Measurements from ENCODE around the gene EFNA5.
"Not testable (repeated sequence)": the region's sequence is repeated elsewhere in the genome, so short reads cannot be mapped to it uniquely, and the experiment has no call there.

The EFNA5 gene

DNA sequence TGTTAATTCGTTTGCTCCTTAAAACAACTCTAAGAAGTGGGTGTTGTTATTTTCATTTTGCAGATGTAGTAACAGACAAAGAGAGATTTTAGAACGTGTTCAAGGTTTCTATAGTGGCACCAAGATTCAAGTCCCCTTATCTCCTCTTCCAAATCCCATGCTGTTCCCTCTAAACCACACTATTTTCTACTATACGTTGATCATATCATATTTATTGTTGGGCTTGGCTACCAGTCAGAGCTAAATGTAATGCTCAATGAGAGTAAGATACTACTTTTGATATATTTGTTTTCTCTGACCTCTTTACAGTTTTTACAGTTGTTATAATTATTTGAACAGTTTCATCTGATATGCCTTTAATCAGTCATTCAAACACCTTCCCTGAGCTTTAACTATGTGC is 212.9 kb downstream of the EFNA5 start:
- DNase-seq (ENCODE audit: low spot score), result no peak

DNA sequence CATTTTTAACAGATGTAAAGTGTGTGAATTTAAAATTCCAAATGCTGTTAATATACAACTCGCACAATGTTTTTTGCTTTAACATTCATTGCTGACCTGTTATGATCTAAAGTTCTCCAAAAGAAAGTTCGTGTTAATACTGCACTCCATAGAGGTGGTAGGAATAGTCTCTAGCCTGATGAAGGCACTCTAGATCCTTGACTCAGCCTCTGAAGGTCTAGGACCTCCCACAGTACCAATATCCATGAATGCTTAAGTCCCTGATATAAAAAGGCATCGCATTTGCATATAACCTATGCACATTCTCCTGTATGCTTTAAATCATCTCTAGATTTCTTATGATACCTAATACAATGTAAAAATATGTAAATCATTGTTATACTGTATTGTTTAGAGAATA is 213.6 kb downstream of the EFNA5 start:
- no peak for DNase-seq (ENCODE audit: low spot score)

DNA sequence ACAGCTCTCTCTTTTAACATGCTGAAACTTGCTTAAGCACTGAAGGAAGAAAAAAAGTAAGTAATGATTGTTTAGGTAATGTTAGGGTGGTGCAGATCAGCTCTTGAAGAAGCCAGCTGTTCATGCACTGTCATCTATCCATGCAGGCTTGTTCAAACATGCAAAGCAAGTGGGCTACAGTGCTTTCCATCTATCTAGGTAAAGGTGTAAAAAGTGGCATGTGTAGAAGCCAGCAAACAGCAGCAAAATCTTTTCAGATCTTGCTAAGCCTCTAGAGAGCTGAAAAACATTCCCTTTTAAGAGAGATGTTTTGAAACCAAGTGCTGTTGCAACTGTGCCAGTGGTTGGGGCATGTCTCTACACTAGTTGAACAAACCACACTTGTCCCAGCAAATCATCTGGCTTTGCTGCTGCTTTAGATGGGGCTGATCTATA is 214.4 kb downstream of the EFNA5 start:
- no peak for DNase-seq (ENCODE audit: low spot score)

DNA sequence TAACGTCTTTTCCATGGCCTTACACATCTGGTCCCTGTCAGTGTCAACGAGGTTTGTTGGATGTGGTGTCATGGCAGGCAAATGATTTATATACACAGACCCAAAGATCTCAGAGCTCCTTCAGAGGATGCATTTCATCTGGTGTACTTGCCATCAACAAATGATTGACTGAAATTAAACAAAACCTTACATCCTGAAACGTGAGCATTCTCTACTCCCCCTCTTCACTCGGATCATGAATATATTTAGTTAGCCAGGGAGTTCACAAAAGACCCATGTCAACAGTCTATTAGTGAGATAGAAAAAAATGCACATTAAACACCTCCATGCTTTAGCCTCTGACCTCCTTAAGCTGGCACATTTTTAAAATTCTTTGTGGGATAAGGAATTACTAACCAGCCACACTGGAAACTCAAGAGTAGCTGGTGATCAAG is 215.6 kb downstream of the EFNA5 start:
- DNase-seq (ENCODE audit: low spot score), result peak; percentile 18

DNA sequence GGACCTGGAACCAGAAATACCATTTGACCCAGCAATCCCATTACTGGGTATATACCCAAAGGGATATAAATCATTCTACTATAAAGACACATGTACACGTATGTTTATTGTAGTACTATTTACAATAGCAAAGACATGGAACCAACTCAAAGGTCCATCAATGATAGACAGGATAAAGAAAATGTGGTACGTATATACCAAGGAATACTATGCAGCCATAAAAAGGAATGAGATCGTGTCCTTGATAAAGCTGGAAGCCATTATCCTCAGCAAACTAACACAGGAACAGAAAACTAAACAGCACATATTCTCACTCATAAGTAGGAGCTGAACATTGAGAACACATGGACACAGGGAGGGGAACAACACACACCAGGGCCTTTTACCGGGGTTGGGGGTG is 218.9 kb downstream of the EFNA5 start:
- not testable (repeated sequence) for DNase-seq (ENCODE audit: low spot score)

DNA sequence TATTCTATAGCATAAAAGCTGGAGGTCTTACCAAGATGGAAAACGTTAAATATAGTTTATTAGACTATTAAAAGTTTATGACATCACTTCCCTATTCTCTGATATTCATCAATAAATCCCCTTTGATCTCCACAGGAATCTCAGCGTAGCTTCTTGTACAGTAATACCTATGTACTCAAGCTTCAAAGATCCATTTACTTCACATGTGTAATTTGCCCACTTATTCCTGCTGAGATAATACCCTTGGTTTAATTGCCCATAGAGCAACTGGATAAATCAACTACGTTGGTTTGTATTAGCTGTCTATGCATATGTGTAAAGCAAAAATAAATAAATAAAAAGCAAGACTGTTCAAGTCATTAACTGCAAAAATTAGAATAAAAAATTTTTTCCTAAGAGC is 219.7 kb downstream of the EFNA5 start:
- DNase-seq (ENCODE audit: low spot score), result no peak

DNA sequence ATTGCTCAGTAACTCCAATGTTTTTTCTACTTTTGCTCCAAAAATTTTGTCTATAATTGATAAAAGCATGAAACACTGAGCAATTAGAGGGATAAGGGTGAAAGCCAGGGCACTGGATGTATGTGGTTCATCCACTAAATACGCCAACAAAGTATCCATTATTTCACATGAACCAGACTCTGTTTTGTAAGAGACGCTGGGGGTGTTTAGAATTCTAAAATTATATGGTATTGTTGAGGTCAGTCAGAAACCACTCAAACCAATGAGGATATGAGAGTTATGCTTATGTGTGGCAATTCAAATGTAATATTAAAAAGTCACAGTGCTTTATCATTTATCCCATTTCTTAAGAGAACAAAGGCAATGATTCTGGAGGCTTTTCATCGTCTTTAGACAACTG is 220.2 kb downstream of the EFNA5 start:
- no peak for DNase-seq (ENCODE audit: low spot score)

DNA sequence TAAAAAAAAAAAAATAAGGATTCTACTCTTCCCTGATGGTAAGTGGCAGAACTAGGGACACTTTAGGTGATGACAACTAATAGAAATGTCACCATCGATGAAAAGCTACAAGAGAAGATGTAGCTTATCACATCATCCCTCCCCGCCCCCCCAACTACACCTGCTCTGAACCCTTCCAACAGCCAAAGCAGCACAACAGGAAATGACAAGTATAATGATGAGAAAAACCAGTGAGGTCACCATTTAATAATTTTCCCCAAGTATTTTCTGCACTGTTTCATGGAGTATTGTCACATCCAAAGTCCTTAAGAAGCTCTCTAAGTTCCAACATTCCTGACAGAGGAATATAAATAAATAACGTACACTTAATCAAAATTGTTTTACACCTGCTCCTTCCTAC is 221.4 kb downstream of the EFNA5 start:
- no peak for DNase-seq (ENCODE audit: low spot score)

DNA sequence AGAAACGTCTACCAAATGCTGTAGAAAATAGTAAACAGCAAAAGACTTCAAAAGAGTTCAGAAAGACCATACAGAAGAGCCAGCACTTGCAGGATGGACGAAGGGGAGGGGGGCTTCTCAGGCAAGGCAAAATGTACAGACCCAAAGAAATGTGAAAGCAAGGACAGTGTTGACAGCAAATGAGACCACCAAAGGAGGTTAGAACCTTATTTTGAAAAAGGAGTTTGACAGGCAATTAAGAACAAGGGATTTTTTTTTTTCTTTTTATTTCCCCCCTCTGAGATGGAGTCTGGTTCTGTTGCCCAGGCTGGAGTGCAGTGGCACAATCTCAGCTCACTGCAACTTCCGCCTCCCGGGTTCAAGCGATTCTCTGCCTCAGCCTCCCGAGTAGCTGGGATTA is 223.2 kb downstream of the EFNA5 start:
- DNase-seq (ENCODE audit: low spot score), result no peak

DNA sequence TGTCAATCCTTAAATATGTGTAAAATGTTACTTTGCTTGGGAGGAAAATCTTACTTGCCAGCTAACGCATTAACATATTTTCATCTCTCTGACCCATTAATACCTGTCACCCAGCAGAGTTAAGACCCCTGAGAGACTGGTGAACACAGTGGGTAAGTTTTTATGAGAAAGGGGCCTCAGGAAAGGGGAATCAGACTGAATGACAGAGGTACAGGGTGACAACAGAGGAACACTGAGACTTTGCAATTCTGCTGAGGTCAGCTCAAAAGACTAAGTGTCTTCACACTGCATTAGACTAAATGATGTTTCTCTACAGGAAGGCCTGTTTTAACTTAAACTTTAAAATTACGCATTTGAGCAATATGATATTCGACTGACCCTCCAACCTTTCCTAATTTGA is 223.8 kb downstream of the EFNA5 start:
- no peak for DNase-seq (ENCODE audit: low spot score)

DNA sequence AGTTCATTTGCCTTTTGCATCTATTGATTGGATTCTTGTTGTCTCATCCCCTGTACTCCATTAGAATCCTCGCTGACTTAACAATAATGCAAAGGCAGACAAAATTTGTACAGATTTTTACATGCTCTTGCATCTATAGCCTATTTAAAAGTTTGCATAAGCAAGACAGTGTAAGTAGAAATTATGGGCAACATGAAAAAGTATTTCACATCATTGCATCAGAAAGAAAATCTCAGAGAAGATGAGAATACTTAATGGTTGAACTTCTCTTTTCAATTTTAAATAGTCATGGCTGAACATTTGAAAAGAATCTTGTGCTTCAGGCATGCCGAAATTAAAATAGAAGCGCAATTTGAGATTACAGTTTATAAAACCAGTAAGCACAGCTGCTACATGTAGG is 226.4 kb downstream of the EFNA5 start:
- DNase-seq (ENCODE audit: low spot score), result no peak

DNA sequence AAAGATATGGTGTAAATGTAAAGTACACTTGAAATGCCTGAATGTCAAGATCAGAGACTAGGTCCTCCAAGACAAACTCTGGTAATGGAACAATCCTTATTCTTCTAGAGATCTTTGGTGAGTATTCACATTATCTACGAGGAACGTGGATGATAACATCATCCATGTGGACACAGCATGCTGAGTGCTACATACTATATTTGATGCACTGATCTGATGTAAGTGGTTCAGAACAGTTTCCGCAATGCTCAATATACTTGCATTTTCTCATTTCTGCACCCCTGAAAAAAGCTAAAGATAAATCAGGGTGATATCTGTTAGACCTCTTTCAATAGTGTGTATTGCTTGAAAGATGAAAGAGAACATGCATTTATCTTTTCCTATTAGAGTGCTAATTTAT is 226.8 kb downstream of the EFNA5 start:
- DNase-seq (ENCODE audit: low spot score), result no peak

DNA sequence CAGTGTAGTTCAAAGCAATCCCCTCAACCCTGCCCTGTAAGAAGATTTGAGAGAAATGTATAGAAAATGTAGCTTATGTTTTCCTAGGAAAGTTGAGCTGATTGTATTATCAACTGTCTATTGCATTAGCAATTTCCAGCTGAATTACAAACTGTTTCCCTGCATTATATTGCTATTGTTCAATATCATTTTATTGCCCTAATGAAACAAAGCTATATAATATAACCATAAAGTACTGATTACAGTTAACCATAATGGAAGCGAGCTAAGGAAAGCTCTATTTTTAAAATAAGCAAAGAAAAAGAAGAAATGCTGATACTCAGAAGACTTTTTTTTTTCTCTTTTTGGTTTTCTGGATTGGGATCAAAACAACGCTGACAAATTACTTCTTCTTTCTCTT is 228.3 kb downstream of the EFNA5 start:
- DNase-seq (ENCODE audit: low spot score), result no peak

DNA sequence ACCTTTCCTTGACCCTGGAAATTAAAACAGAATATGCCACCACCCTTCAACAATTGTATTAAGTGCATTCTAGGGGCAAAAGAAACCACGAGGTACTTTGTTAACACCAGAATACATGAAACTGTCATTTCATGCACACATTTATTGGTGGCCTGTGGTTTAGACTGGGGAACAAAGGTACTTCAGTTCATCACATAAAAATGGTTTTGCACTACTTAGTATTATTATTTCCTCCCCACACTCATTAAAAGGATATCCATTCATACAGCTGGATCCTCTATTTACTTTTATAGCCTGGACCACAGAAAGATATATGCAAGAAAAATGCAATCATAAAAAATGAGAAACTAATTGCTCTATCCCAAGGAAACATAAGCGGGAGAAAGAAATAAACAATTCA is 230.9 kb downstream of the EFNA5 start:
- DNase-seq (ENCODE audit: low spot score), result no peak

DNA sequence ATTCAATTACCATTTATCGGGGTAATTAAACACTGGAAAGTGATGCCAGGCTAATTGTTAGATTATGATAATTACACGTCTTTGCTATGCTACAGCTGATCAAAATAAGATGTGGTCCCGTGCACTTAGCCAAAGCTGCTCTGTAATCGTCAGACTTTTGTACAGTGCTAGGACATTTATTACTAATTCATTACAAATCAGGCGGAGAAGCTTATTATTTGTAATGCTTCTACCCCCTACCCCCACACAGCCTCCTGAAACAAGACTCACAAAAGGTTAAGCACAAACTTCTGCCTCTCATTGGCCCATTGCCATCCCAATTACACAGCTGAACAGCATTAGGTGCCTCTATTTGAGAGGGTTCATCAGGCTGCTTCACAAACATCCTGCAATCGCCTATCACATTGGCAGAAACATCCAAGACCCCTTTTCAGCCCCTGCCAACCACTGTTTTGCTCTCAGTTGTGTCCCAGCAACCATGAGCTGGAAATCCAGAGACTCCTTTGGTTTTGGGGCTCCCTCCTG is 232.7 kb downstream of the EFNA5 start:
- DNase-seq (ENCODE audit: low spot score), result no peak

DNA sequence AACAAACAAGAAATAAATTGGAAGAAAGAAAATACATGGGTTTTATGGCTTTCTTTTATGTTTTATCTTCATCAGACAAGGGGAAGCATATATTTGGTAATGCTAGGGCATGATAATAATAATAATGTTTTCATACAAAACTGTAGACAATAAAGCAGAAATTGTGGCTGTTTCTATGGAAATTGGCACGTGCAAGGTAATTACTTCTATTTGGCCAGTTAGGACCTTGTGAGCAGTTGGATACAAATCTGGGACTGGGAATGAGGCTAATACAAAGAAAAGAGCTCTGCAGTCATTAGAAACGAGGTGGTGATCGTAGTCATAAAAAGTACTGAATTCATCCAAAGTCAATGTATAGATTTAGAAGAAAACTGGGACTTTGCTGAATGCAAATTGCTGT is 233.6 kb downstream of the EFNA5 start:
- no peak for DNase-seq (ENCODE audit: low spot score)

DNA sequence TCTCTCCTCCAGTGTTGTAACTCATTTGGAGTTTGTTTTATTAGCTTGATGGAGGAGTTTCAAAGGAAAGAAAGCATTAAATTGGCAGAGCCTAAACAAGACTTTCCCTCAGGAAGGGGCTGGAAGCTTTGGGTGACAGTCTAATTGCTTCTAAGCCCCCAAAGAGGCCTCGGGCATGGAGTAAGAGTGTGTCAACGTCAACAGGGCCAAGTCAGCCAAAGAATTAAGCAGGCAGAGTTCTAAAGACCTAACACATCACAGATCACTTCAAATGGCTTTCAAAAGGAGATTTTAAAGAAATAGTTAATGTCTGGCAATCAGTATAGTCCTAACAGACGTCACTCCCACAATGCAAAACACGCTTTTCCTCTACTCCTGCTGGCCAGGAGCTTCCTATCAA is 234.5 kb downstream of the EFNA5 start:
- no peak for DNase-seq (ENCODE audit: low spot score)

DNA sequence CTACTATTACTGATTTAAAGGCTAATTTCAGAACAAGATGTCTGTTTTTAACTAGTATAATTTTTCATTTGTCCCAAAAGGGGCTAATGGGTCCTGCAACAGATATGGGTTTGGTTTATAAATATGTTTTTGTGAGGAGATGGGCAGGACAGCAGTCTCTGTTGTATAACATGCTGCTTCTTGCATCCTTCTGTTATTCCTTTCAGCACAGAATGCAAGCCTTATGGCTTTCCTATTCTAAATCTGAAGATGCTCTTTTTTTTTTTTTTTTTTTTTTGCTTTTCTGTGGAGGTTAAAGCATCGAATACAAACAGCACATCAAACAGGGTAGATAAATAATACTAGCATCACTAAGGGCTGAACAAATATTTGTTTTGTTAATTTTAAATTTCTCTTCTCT is 235.7 kb downstream of the EFNA5 start:
- no peak for DNase-seq (ENCODE audit: low spot score)

DNA sequence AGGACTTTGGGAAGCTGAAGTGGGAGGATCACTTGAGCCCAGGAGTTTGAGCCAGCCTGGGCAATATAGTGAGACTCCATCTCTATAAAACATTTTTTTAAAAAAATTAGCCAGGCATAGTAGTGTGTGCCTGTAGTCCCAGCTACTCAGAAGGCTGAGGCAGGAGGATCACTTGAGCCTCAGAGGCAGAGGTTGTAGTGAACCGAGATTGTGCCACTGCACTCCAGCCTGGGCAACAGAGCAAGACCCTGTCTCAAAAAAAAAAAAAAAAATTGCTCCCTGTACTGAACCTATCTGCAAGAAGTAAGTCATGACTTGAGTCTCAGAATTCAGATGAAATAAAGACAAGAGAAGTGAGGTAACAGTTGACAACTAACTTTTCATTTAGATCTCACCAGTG is 237.1 kb downstream of the EFNA5 start:
- not testable (repeated sequence) for DNase-seq (ENCODE audit: low spot score)

DNA sequence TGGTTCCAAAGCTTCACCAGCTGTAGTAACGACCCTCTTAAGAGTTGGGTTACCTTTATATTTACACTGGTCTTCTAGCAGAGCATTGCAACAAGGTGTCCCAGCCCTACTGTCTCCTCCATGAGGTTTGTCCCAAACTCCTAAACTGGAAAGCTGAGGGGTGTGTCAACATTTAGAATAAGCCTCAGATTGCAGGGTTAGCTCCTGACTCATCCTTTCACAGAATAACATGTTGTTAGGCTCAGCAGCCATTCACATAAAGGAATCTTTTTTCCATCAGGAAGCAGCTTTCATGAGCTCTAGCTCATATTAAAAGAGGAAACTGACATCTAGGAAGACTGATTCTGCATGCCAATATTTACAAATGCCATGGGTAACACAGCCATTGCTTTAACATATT is 238.7 kb downstream of the EFNA5 start:
- peak; percentile 51 for DNase-seq (ENCODE audit: low spot score)

DNA sequence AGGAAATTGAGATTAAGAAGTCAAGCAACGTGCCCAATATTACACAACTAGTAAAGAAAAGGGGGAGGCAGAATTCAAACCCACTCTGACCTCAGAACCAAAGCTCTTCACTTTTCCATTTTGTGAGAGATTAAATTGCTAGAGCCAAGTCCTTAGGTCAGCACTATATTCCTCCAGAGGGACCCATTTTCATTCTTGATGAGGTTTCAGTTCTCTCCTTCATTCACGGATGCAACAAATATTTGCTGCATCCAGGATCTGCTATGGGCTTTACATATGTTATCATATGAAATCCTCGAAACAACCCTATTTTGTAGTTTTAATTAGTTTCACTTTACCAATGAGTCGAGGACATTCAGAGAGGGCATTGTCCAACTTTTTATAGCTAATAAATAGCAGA is 239.2 kb downstream of the EFNA5 start:
- DNase-seq (ENCODE audit: low spot score), result no peak

DNA sequence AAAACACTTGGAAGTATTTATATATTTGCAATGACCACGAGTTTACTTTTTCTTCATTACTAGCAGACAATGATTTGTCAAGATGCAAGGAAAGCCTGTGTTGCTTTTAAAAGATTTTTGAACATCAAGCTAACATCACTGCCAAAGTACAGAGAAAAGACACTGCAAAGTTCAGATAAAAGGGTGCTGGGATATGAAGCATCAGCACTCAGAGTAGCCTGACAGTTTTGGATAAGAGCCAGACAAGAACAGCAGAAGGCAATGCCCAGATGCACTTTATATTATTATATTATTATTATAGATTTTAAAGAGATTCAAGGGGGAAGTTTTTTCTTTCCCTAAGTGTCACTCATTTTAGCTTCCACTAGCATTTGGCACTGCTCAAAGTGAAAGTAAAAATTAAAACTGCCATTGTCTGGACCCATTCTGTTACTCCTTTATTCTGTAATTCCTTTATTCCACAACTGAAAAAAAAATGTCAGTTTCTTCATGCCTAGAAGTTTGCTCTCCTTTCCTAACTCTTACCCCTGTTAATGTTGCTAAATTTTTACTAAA is 240.6 kb downstream of the EFNA5 start:
- DNase-seq (ENCODE audit: low spot score), result peak; percentile 10

DNA sequence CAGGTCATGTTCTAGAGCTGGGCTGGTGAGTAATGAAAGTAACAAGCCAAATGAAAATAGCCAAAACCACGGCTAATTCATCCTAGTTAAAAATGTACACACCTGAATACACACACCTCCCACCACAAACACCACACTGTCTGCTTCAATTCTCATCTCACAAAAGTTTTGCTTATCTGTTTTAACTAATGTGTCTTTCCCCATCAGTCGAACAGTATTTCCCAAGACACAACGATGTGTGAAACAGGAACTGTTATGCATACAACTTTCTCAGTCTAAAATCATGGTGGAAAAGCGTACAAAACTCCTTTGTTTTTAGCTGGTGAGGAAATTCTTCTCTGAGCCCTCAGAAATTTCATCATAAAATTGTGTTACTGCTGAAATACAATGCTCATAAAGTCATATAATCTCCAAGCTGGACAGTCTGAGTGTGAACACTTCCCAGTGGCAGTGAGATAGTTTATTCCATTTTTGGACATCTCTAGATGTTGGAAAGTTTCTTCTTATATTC is 242.4 kb downstream of the EFNA5 start:
- no peak for DNase-seq (ENCODE audit: low spot score)

DNA sequence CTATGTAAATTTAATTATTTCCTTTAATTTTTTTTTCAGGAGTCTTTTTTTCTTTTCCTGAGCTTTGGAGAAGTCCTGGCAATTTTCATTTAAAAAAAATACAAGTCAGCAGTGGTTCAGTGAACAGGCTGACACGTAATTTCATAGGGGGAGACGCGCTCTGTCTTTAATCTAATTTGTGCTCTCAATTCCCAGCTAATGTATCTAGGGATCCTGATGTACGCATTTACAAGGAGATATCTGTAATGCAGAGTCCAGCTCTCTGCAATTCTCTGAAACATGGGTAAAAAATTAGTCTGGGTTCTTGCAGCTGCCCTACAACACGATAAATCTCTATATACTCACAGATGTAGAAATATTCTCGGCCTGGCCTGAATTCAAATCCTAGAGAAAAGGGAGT is 243.9 kb downstream of the EFNA5 start:
- no peak for DNase-seq (ENCODE audit: low spot score)
